ENCODE measurements around the gene HSPB9.

Gene HSPB9

DNA sequence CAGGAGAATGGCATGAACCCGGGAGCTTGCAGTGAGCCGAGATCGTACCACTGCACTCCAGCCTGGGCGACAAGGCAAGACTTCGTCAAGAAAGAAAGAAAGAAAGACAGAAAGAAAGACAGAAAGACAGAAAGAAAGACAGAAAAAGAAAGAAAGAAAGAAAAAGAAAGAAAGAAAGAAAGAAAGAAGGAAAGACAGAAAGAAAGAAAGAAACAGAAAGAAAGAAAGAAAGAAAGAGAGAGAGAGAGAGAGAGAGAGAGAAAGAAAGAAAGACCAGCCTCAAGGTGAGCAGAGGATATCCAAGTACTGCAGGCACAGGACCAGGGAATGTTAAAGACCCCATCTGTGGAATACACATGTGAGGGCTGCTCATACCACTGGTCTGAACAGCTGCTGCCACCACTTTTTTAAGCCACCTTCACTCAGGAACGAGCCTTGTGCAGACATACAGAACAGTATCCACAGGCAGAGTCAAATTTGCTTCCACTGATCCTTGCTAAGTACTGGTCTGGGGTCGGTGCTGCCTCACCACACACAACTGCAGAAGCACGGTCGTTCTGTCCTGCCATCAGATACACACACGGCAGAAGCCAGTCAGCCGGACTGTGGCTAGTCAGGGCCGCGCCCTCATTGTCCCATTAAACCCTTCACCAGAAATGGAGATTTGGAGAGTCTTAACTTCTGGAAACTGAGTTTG lies 24.5 kb downstream of the HSPB9 start:
- DNase-seq, result no peak

DNA sequence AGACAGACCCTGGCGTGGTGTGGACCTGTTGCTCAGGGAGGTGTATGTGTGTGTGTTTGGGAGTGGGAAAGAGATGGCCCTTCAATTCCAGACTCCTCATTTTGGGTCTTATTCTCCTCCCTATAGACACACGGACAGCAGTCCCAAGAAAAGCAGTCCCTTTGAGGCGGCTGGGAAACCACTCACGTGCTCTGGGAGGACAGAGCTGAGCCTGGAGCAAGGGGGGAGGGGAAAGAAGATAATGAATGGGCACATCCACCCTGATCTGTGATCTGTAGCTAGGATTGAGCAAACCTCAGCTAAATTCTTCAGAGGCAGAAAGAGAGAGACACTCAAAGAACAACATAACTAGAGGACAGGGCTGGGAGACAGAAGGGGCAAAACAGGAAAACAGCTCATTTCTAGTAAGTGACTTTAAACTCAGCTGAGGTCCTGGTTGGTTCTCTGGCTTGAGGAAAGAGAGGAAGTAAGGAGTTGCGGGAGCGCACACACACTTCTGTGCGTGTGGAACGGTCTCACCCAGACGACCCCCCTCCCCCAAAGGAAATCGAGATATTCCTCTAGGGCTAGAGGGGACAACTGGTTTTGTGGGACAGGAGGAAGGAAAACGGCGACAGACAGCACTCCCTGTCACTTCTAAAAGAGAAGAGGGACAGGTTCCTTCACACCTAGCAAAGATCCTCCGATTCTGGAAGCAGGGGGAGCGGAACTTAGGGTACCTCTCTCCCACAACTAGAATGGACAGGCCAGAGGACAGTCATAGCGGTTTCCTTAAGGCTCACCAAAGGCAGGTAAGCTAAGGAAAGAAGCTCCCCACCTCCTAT lies 31.5 kb downstream of the HSPB9 start:
- peak; percentile 22 for DNase-seq

DNA sequence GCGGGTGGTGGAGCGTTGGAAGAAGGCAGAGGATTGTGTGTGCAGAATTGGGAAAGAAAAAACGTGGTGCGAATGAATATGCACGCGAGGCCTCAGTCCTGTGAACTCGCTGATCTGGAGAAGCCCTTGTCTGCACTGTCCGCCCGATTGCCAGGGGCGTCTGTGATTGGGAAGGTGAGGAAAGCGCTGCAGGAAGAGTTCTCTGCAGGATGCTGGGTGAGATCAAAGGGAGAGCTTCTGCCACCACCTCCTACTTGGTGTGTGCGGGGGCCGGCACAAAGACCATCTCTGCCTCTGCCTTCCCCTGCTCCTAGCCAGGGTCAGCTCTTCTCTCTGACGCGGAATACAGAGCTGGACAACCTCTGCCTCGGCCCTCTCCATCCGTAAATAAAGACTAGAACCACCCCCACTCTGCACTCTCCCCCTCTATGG lies 33.0 kb downstream of the HSPB9 start:
- DNase-seq, result no peak

DNA sequence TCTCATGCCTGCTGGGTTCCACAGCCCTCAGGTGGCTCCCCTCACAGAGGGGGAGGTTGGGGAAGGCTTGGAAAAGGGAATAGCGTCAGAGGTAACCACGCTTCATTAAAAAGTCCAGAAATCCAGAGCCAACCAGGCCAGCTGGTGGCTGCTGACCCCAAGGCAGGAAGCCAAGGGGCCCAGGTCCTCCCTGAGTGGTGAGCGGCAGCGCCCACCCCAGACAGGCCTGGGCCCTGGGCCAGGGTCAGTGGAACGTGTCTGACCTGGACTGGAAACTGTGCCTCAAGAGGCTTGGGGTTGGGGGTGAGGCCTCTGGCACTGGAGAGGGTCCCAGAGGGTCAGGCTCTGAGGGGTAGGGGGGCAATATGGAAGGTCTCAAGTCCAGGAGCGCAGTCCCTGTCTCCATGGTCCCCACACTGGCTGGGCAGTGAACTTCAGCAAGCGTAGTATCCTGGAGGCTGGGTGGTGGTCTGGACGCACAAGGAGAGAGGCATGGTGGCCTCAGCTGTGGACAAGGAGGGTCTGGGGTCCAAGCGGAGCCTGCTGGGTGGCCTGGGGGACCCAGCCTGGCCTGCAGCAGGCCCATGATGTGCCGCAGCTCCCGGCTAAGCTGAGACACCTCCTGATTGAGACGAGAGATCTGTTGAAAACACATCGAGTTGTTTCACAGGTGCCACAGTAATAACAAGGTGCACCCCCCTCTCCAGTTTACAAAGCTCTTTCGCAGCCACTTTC lies 37.4 kb downstream of the HSPB9 start:
- DNase-seq, result no peak

DNA sequence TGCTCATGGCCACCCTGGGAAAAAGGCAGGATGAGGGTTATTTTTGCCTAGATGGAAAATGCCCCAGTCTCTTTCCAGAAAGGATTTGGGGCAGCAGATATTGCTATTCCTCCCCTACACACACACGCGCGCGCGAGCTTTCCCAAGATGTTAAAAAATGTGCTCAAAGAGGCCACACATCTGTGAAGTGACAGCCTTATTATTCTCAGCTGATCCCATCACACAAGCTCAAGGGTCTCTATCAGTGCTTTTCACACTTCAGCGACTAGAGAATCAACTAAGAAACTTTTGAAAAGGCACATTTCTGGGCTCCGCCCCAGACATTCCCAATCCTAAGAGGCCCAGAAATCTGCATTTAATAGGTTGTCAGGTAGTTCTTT lies 37.9 kb downstream of the HSPB9 start:
- no peak for DNase-seq

DNA sequence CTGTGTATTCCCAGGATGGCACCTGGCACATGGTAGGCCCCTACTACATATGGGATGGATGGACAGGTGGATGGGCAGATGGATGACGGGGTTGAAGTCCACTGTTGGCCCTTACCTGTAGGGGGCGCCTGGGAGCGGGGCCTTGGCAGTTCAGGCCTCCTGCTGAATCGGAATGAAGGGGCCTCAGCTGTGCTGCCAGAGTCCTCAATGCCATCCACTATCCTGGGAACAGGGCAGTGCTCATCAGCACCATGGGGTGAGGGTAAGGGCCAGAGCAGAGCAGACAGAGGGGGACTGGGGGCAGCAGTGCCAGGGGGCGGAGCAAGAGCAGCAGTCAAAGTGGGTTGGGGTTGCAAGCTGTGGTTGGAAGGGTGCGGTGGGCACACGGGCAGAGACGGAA lies 40.5 kb downstream of the HSPB9 start:
- DNase-seq, result no peak

DNA sequence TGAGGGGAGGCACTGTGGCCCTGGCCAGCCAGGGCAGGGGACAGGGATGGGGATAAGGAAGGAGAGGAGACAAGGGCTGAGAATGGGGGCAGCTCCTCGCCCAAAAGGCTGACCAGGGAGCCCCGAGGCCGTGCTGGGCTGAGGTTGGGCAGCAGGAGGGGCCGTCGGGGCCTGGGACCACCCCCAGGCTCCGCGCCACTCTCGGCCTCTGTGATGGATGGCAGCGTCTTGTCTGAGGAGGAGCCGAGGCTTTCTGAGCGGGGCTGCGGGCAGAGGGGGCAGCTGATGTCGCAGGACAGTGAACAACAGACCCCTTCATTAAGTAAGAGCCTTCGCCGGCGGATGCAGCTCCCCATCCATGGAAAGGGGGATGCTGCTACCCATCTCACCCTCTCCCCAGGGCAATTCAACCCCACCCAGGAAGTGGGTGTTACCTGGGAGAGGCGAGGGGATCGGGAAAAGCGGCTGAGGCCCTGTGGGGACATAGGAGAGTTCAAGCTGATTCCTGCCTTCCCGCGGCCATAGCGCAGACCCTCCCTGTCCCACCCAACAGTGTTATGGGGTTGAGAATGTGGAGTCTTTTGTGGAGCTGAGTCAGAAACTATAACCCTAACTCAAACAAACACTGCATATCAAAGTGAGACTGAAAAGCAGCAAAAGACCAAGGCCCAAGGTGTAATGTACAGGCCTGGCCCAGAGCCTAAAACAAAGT lies 41.2 kb downstream of the HSPB9 start:
- DNase-seq, result no peak

DNA sequence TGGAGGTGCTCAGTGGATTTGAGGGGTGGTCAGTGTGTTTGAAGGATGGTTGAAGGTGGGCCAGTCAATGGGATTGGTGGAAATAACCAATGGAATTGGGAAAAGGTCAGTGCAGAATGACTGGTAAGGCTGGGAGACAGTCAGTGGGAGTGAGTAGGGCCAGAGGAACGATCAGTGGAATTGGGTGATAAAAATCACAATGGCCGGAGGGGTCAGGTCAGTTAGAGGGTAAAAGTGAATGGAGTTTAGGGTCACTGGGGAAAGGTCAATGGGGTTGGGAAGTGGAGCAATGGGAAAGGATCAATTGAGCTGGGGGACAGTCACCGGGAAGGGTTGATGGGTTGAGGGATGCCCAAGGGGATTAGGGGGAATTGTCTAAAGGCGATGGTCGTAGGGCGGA lies 43.1 kb downstream of the HSPB9 start:
- no peak for DNase-seq

DNA sequence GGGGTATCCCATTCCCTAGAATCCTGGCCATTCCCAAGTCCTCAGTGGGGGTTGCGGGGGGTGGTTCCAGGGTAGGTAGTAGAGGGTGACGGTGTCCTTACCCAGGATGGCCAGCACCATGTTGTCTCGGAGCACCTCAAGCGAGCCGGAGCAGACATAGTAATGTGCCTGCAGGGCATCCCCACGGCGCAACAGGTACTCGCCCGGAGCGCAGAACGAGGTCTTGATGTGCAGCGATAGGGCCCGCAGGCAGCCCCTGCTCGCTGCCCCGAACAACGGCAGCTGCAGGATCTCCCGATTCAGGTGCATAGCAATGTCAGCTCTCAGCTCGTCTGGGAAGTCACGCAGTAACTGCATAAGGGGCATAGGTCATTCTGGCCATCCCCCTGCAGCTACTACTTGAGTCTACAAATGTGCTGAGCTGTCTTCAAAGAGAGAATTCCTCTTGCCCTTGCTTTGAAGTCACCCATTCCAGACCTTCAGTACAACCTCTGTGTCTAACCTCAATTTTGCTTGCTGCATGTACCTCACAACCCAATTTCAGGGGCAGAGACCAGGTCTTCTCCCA lies 43.7 kb downstream of the HSPB9 start:
- DNase-seq, result no peak

DNA sequence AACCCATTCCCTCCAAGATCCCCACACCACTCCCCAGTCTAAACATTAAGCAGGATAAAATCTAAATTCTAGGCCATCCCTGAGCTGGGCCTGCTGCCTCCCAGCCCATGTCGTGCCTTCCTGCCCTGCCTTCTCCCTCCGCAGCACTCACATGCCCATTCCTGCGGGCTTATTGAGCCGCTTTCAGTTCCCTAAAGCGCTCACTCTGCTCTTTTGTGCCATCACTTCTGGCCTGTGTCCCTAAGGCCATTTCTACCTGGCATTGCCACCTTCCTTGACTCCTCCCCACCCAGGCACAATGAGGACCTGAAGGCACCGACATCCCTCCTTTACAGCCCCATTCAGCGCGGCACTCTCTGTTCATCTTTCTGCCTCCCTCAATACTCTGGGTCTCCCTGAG lies 45.2 kb downstream of the HSPB9 start:
- no peak for DNase-seq

DNA sequence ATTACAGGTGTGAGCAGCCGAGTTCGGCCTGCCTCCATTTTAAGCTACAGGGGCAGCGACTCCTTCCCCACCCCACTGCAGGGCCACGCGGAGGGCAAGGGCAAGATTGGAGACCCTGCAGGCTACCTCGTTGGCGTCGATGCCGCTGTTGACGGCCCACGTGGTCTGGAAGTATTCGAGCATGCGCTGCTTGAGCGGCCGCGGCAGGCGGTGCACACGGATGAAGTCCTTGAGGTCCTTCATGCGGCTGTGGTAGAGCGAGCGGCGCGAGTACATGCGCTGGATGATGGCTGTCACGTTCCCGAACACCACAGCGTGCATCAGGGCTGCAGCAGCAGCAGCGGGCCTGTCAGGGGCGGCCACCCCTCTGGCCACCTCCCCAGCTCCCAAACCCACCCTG lies 46.7 kb downstream of the HSPB9 start:
- DNase-seq, result no peak

DNA sequence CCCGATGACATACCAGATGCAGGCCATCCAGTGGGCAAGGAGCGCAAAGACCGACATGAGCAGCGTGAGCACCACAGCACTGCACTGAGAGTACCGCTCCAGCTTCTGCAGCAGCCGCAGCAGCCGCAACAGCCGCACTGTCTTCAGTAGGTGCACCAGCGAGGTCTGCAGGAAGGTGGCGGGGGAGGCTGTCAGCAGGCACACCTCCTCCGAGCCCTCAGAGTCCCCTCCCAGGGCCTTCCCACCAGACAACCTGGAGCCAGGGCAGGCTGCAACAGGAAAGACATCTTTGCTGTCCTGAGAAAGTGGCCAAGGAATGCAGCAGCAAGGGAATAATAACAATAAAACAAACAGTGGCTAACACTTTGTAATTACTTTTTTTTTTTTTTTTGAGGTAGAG lies 49.2 kb downstream of the HSPB9 start:
- no peak for DNase-seq

Measured in fibroblast of skin of scalp (primary cell).